Effector CD4-positive, alpha-beta T cell (primary cell): ENCODE results near the gene CDH13.

Source experiments
- DNase-seq: peaks from one replicate; pipeline ENCODE4 v3.0.0-alpha.2; 2020

CDH13 gene

GRCh38 chr16:83010776-83011720 is 384.3 kb downstream of the CDH13 start:
- DNase-seq, result no peak

DNA sequence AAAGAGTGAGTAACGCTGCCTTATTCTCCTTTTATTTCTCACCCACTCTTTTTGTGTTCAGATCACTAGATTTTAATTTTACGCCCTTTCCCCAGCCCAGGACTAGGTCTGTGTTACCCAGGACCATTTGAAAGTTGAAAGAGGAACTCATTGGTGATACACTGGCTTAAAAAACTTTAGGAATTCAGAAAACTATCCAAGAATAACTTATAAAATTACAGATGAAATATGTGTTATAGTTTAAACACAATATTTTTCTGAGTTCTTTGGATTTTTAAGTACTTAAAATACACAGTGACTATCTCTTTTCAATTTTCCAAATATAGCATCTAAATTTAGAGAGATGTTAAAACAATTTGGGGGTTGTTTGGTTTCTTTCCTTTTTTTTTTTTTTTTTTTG is 385.2 kb downstream of the CDH13 start:
- no peak for DNase-seq

GRCh38 chr16:83013071-83013470 is 386.3 kb downstream of the CDH13 start:
- DNase-seq, result no peak

- no peak for DNase-seq
Measured at GRCh38 chr16:83019963-83020362, 393.2 kb downstream of the CDH13 start.

DNA sequence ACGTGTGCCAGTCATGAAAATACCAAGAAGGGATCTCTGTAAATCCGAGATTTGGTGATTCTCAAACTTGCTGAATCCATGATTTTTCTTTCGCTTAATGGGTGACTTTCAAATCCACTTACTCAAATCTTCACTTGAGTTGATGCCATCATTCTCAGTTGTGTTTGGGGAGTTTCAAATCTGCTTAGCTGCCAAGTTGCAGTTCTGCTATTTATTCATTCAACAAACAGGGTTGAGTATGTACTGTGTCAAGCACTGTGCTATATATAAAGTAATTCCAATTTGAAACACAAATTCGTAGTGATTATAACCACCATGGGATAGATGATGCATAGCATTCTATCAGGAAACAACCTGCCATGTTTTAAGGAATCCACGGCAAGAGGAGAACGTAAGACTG is 394.3 kb downstream of the CDH13 start:
- no peak for DNase-seq

DNA sequence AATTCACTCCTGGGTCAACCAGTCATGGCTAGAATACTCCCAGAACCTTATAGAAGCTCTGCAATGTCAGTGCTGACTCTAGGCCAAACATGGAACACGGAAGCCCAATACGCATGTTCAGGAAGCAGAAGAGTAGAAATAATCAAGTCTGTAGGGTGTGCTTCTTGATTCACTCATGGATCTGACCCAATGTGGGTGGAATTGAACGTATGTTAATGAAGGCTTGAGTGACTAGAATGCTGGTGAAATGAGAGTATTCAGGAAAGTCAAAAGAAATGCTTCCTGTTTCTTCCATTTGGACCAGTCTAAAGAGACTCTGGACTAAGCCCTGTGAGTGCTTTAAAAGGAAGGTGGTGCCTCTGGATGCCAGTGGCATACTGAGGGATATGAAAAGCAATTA is 395.0 kb downstream of the CDH13 start:
- no peak for DNase-seq

GRCh38 chr16:83023011-83023410 is 396.2 kb downstream of the CDH13 start:
- DNase-seq, result no peak

GRCh38 chr16:83023640-83024039 is 396.9 kb downstream of the CDH13 start:
- DNase-seq, result no peak

DNA sequence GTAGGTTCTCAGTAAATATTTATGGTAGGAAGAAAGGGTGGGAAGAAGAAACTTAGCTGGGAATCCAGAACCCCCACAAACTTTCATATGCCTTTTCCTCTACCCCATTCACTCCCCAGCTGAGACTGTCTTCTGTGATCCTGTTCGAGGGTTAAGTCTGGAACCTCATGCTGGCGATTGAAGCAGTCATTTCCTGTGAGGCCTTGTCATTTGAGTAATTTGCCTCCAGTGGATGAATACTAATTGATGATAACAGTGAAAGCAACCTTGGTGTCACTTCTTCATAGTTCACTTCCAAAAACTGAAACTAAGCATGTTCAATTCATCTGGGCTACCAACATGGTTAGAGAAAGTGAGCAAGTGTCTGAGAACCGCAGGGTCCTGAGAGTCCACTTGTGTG is 401.2 kb downstream of the CDH13 start:
- no peak for DNase-seq

DNA sequence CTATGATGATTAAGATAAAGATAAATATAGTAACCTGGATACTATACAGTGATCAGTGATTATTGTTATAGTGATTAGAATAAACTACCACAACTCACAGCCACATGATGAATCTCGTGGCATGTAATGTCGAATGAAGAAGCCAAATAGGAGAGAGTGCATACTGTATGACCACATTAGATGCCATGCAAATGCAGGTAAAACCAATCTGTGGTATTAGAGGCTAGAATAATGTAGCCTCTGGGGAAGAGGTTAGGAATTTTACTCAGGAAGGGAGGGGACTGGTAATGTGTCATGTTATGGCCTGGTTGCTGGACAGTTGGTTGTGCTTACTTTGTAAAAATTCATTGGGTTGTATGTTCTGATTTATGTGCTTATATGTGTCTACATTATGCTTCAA is 402.7 kb downstream of the CDH13 start:
- DNase-seq, result no peak

DNA sequence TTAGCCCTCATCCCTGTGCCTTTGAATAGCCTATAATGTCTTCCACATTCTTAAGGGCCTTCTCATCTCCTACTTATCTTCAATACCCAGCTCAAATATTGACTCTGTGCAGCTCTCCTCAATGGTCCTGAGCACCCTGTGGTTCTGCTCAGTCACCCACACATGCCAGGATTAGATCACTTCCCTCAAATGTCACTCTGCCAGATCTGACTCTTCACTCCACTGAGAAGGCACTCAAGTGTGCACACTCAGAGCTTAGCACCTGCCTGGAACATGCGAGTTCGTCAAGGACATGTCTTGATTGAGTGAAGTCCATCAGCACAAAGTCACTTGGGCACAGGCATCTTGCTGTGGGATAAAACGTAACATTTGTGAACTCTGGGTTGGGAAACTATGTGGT is 404.8 kb downstream of the CDH13 start:
- no peak for DNase-seq

DNA sequence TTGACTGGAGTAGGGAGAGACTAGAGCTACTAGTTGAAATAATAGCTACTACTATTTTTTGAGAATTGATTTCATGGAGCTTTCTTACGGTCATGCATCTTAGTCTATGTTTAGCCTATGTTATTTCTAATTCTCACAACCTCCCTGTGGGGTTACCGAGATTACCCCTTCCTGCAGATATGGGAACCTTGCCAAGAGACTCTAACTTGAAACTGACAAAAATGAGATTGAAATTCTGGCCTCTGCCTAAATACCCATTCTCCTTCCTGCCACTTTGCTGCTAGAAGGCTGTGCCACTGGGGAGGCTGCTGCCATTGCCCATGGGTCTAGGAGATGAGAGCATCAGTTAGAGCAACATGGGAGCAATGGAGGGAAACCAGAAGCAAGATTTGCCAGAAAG is 410.3 kb downstream of the CDH13 start:
- DNase-seq, result no peak

DNA sequence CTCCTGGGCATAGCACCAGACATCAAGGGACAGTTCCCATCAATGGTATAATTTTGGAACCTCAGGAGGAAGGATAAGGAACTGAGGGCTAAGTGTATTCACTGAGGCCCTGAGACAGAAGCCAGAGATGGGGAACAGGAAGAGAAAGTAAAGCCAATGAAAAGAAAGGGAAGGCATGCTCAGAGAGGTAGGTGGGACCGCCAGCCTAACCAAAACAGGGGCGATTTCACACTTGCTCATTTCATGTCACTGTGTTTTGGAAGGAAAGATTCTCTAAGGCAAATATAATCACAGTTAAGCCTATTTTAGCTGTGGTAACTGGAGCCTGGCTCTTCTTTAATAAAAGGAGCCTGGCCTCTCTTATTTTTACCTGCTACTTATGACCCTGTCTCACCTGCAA is 411.1 kb downstream of the CDH13 start:
- no peak for DNase-seq

DNA sequence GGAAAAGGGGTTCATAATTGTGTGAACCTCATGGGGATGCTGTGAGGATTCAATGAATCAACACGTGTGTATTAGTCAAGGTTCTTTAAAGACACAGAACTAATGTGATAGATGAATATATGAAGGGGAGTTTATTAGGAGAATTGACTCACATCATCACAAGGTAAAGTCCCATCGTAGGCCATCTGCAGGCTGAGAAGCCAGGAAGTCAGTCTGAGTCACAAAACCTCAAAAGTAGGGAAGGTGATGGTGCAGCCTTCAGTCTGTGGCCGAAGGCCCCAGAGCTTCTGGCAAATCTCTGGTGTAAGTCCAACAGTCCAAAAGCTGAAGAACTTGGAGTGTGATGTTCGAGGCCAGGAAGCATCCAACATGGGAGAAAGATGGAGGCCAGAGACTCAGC is 413.4 kb downstream of the CDH13 start:
- no peak for DNase-seq

GRCh38 chr16:83044589-83044988 is 417.8 kb downstream of the CDH13 start:
- DNase-seq, result no peak

DNA sequence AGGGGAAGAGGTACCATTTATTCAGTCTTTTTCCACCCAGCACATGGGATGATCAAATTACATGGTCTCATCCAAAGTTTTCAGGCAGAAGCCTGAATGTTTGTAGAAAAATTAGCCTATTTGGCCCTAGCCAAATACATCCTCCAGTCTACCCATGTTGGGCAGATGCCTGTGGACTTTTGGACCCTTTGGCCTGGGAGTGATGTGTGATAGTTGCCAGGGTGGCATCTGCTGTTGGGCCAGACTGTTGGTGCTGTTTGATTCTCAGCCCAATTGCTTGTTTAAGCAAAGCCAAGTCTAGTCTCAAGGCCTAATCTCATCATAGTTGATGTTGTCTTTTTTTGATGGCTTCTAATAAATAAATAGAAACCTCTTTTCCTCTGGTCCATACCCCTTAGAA is 419.0 kb downstream of the CDH13 start:
- no peak for DNase-seq

DNA sequence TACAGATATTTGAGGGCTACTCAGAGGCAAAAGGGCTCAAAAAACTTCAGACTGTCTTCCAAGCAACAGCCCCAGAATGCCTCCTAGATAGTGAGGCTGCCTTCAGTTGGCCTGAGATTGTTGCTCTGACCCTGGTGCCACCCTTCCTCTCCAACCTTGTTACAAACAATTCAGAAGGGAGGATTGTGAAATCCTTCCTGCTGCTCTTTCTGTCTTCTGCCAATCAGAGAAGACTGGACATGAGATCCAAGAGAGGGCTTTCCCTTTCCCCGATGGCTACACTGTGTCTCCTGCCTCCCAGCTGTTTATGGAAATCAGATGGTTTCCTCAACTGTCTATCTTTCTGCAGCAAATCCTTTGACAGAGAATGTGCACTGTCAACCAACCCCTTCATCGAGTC is 419.9 kb downstream of the CDH13 start:
- DNase-seq, result no peak

GRCh38 chr16:83051451-83051850 is 424.7 kb downstream of the CDH13 start:
- no peak for DNase-seq

DNA sequence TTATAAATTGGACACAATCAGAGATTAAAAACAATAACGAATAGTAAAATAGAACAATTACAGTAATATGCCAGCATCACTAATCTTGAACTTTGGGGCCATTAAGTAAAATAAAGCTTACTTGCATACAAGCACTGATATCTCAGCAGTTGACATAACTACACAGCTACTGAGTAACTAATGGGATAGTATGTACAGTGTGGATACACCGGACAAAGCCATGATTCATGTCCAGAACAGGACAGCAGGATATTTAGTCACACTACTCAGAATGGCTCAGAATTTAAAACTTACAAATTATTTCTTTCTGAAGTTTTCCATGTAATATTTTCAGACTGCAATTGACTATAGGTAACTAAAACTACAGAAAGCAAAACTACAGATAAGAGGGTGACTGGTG is 427.5 kb downstream of the CDH13 start:
- no peak for DNase-seq

- DNase-seq, result no peak
Measured at GRCh38 chr16:83058376-83058775, 431.6 kb downstream of the CDH13 start.

GRCh38 chr16:83059237-83059636 is 432.5 kb downstream of the CDH13 start:
- no peak for DNase-seq

DNA sequence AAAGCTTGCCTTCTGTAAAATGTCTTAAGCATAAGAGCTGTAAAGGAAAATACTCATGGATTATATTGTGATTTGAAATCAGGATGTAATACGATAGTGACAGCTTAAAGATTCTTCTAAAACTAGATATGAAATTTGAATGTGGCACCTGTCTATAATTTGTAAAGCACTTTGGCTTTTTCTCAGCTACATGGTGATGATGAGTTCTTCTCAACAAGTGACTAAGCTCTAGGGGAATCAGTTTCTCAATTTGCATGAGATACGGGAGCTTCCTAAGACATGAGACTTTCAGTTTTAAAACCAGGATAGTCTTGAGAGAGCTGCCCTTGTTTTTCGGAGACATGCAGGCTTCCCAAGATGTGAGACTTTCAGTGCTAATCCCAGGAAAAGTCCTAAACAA is 439.2 kb downstream of the CDH13 start:
- DNase-seq, result no peak

- no peak for DNase-seq
Measured at GRCh38 chr16:83066881-83067280, 440.1 kb downstream of the CDH13 start.

DNA sequence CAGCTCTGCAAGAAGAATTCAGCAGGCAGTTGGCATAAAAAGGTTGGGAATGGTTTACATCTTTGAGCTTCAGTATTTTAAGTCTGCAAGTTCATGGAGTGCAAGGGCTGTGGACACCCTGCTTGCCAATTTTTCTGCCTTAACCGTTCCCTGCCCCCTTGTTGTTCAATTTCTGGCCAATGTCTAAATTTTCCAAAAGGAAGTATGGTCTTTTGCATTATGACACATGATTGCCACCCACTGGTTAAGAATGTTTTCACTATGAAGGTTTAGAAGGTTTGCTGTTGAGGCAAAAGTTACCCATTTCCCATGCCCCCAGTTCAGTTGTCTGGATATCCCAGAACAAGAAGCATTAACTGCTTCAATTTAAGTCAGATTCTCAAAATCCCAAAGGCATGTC is 441.9 kb downstream of the CDH13 start:
- no peak for DNase-seq
